ENCODE data around the gene SCN1A. TPM values are rescaled to one million over a fixed set of nuclear protein-coding genes. Genes with fewer than 3 reads are reported as not detected.

SCN1A gene
- total and polyA plus RNA-seq, 2 of the 13 experiments (the other 11 are each of a cell fraction or from before 2014, with no cell fraction given) = 19.9 to 39.4 TPM

- FAIRE-seq (no peak), DNase-seq (ENCODE audit: low spot score) (no peak), ATAC-seq (no peak)
- H2AFZ ChIP-seq (ENCODE audit: low read length) = no peak overlapping the region
- no peak overlapping the region for H3K27ac ChIP-seq (ENCODE audit: extremely low read length, insufficient read depth, low read length)
- H3K4me3 ChIP-seq (replicated peaks in 1 of 3; ENCODE audit: insufficient read depth in 1 of 3, low read depth in 2 of 3, low read length in 3 of 3) = no peak overlapping the region
- TF ChIP-seq MXD4 (CRISPR knock-in tag; IDR thresholded peaks at IDR 0.05) (no peak), FOSL2 (CRISPR knock-in tag; IDR thresholded peaks at IDR 0.05) (no peak), HNRNPH1 (optimal IDR thresholded peaks at IDR 0.05; ENCODE audit: low read depth, low read length) (no peak)
- ChIA-PET CTCF (ENCODE audit: low intra/inter-chr PET ratio, low total read pairs) (no interaction called here), POLR2A (no interaction called here)
- no peaks in the 10 kb centered on the region for H3K9me3 ChIP-seq (ENCODE audit: low read length)
- no peak overlapping the region for H3K9ac ChIP-seq (ENCODE audit: insufficient read depth, low read depth, low read length)
- no peaks in the 10 kb centered on the region for H3K36me3 ChIP-seq (replicated peaks in 1 of 2; ENCODE audit: control insufficient read depth in 1 of 2, insufficient read depth in 2 of 2, low read length in 2 of 2)
- no TSS peak for BruUV-seq (replicated peaks)
- peaks cover 9% of the 10 kb centered on the region for H3K4me1 ChIP-seq (ENCODE audit: insufficient read depth, low read length)
- 34% methylated on average over 4 of the region's 4 CpGs for WGBS (ENCODE audit: low lambda C conversion rate)
- in situ Hi-C loops (cut with HindIII; ENCODE audit: extremely low pct_ligation_motif_present, low pct_unique_long_range_greater_than_20kb) = no loop called here
- H3K79me2 ChIP-seq (ENCODE audit: insufficient read depth, low read length) = no peaks in the 10 kb centered on the region
- intact Hi-C loops (cut with micrococcal nuclease; ENCODE audit: unreplicated experiment) = no loop called here
- H3K4me2 ChIP-seq (ENCODE audit: low read depth, low read length) = no peak overlapping the region
- no peaks in the 10 kb centered on the region for H4K20me1 ChIP-seq (ENCODE audit: insufficient read depth, low read length)
- no peaks in the 10 kb centered on the region for H3K27me3 ChIP-seq (ENCODE audit: control insufficient read depth in 1 of 2, insufficient read depth in 2 of 2, low read length in 2 of 2)
Measured at GRCh38 chr2:165959371-165959770, 168.4 kb downstream of the SCN1A start.

GRCh38 chr2:165958313-165958960 lies 169.4 kb downstream of the SCN1A start:
- BruUV-seq (replicated peaks) = no TSS peak
- no peaks in the 10 kb centered on the region for H3K9me3 ChIP-seq (ENCODE audit: low read length)
- ChIA-PET CTCF (ENCODE audit: low intra/inter-chr PET ratio, low total read pairs) (no interaction called here), POLR2A (no interaction called here)
- no peak for TF ChIP-seq HNF4G (IDR thresholded peaks at IDR 0.05; ENCODE audit: borderline replicate concordance, low read depth, low read length)
- no peak for TF ChIP-seq HNF4G (CRISPR knock-in tag; IDR thresholded peaks at IDR 0.05; ENCODE audit: borderline replicate concordance, low read depth)
- no peak for TF ChIP-seq ZBTB25 (CRISPR knock-in tag; IDR thresholded peaks at IDR 0.05)
- no peak for TF ChIP-seq NFKBIZ (CRISPR knock-in tag; IDR thresholded peaks at IDR 0.05)
- no peak for TF ChIP-seq ZNF441 (CRISPR knock-in tag; IDR thresholded peaks at IDR 0.05; ENCODE audit: borderline replicate concordance)
- no peak for TF ChIP-seq ZNF563 (CRISPR knock-in tag; IDR thresholded peaks at IDR 0.05)
- TF ChIP-seq ZNF282 (IDR thresholded peaks at IDR 0.05; ENCODE audit: partially characterized antibody) = no peak
- no peak for TF ChIP-seq JUND (CRISPR knock-in tag; IDR thresholded peaks at IDR 0.05)
- no peak overlapping the region for H3K4me2 ChIP-seq (ENCODE audit: low read depth, low read length)
- H4K20me1 ChIP-seq (ENCODE audit: insufficient read depth, low read length) = no peaks in the 10 kb centered on the region
- no peak for DNase-seq (ENCODE audit: low spot score)
- H2AFZ ChIP-seq (ENCODE audit: low read length) = peak overlapping the region; percentile 46
- ATAC-seq = no peak
- H3K4me3 ChIP-seq (replicated peaks in 1 of 3; ENCODE audit: insufficient read depth in 1 of 3, low read depth in 2 of 3, low read length in 3 of 3) = no peak overlapping the region
- FAIRE-seq = no peak
- no peaks in the 10 kb centered on the region for H3K36me3 ChIP-seq (replicated peaks in 1 of 2; ENCODE audit: control insufficient read depth in 1 of 2, insufficient read depth in 2 of 2, low read length in 2 of 2)
- no peaks in the 10 kb centered on the region for H3K79me2 ChIP-seq (ENCODE audit: insufficient read depth, low read length)
- H3K4me1 ChIP-seq (ENCODE audit: insufficient read depth, low read length) = peaks cover 12% of the 10 kb centered on the region
- in situ Hi-C loops (cut with HindIII; ENCODE audit: extremely low pct_ligation_motif_present, low pct_unique_long_range_greater_than_20kb) (no loop called here), intact Hi-C loops (cut with micrococcal nuclease; ENCODE audit: unreplicated experiment) (no loop called here)
- H3K27me3 ChIP-seq (ENCODE audit: control insufficient read depth in 1 of 2, insufficient read depth in 2 of 2, low read length in 2 of 2) = no peaks in the 10 kb centered on the region
- no peak overlapping the region for H3K27ac ChIP-seq (ENCODE audit: extremely low read length, insufficient read depth, low read length)
- 45% methylated on average over 3 of the region's 3 CpGs for WGBS (ENCODE audit: low lambda C conversion rate)
- H3K9ac ChIP-seq (ENCODE audit: insufficient read depth, low read depth, low read length) = no peak overlapping the region
